A549 treated with ZK216348 at 1 μM for 4 hours (cell line): ENCODE results near the gene OR2T6. TPM values are rescaled to one million over a fixed set of nuclear protein-coding genes. Genes with fewer than 3 reads are reported as not detected.

ENCODE experiments used
- total RNA-seq: library from RNA; stranded (reverse); fragments of 200-300 nt; extraction: Qiagen RNA extraction; gene quantifications from 5 replicates; pipeline ENCODE4 v1.2.3, GENCODE V29; 2022; ENCODE audit warnings: low read depth

The OR2T6 gene, protein sequence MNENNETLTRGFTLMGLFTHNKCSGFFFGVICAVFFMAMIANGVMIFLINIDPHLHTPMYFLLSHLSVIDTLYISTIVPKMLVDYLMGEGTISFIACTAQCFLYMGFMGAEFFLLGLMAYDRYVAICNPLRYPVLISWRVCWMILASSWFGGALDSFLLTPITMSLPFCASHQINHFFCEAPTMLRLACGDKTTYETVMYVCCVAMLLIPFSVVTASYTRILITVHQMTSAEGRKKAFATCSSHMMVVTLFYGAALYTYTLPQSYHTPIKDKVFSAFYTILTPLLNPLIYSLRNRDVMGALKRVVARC
- not detected in 5 replicates for total RNA-seq

DNA sequence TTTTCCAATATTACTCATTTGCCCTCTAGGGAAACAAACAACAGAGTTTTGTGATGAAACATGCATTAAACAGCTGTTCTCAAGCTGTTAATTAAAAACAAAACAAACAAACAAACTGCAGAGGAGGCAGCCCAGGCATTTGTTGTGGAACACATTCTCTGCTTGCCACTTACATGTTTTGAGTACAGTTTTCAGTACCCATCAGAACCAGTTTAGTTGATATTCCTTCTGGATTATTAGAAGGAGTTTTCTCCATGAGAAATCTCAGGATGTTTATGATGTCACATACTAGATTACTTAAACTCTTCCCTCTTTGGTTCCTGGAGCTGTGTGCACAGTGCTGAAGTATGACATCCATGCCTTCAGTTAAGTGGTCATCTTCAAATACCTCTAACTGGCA, at the start of gene OR2T6:
Gene OR2T6 (plus strand): TSS at position 301 of the 400 bp plus-strand sequence. CDS start 11,863 bp downstream, outside the sequence.

DNA sequence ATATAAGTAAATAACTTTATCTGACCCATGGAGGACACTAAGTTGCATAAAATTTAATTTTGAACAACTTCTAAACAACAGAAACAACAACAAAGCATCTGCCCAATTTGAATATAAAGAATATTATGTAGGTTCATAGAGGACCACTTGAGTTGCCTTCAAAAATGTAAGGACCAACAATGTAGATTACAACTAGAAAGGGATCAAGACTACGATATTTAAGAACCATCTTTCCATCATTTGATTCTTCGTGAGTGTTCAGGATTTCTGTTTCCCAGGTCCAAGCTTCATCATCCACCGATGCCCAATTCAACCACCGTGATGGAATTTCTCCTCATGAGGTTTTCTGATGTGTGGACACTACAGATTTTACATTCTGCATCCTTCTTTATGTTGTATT, 27.1 kb upstream of the OR2T6 start, which contains the start of gene OR14C36:
Gene OR14C36 (plus strand): TSS at position 301 of the 400 bp plus-strand sequence. CDS start 0 bp downstream, at position 301.

DNA sequence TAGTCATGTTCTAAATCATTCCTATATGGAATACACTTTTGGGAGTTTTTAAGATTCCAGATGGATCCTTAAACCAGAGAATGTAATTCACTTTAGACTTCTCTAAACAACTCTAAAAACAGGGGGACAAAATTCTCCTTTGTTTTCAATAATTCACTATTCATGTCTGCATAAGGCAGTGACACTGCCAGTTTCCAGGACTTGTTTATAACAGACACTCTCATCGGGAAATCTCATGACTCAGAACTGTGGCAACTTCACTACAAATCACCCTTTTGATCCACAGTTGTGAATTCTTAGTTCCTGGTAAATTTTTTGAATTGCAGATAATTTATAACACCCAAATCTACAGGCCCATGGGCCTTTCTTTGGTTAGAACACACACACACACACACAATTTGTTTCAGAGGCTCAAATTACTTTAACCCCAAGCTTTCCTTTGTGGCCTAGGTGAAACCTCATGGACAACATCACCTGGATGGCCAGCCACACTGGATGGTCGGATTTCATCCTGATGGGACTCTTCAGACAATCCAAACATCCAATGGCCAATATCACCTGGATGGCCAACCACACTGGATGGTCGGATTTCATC, 14.3 kb upstream of the OR2T6 start, which contains the start of gene OR2T4:
Gene OR2T4 (plus strand): TSS at position 545 of the 595 bp plus-strand sequence. CDS start 0 bp downstream, at position 545.

DNA sequence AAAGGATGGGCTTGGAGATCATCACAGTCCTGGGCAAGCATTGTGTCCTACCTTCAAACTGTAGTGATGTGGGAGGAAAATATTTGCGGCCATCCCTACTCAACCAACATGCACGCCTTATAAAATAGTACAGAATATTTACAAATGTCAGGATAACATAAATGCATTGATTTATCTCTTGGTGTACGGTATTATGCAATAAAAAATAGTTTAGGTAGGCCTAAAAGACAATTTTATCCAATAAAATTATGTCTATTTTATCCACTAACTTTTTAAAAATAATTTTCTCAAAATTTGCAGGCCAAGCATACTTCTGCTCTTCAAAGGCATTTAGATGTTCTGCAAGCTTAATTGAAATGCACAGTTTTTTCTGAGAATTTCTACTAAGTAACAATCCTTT, 27.2 kb downstream of the OR2T6 start, which contains the start of gene OR2T1:
Gene OR2T1 (plus strand): TSS at position 301 of the 400 bp plus-strand sequence. CDS start 3,100 bp downstream, outside the sequence.

Other genes starting within 250 kb of the OR2T6 start
- not detected in 5 replicates for gene OR2M5, start 230.6 kb upstream of the OR2T6 start, total RNA-seq
- not detected in 5 replicates for gene OR2M2, start 200.9 kb upstream of the OR2T6 start, total RNA-seq
- gene OR2M3, start 178.5 kb upstream of the OR2T6 start, total RNA-seq: not detected in 5 replicates
- not detected in 5 replicates for gene OR2M4, start 144.3 kb upstream of the OR2T6 start, total RNA-seq
- not detected in 5 replicates for gene OR2T33, start 97.8 kb upstream of the OR2T6 start, total RNA-seq
- not detected in 5 replicates for gene OR2T12, start 72.3 kb upstream of the OR2T6 start, total RNA-seq
- gene OR2M7, start 51.2 kb upstream of the OR2T6 start, total RNA-seq: not detected in 5 replicates
- gene OR14C36, start 27.0 kb upstream of the OR2T6 start, total RNA-seq: not detected in 5 replicates
- not detected in 5 replicates for gene OR2T4, start 14.1 kb upstream of the OR2T6 start, total RNA-seq
- not detected in 5 replicates for gene OR2T1, start 27.3 kb downstream of the OR2T6 start, total RNA-seq
- not detected in 5 replicates for gene OR2T2, start 69.9 kb downstream of the OR2T6 start, total RNA-seq
- gene OR2T3, start 97.6 kb downstream of the OR2T6 start, total RNA-seq: not detected in 5 replicates
- gene OR2T5, start 112.8 kb downstream of the OR2T6 start, total RNA-seq: not detected in 5 replicates
- gene OR2G6, start 132.3 kb downstream of the OR2T6 start, total RNA-seq: not detected in 5 replicates
- gene OR2T29, start 187.0 kb downstream of the OR2T6 start, total RNA-seq: not detected in 5 replicates
- not detected in 5 replicates for gene OR2T34, start 199.0 kb downstream of the OR2T6 start, total RNA-seq
- not detected in 5 replicates for gene OR2T10, start 222.0 kb downstream of the OR2T6 start, total RNA-seq